ENCODE results near the gene ZFPM1. TPM values are rescaled to one million over a fixed set of nuclear protein-coding genes. Genes with fewer than 3 reads are reported as not detected.

The ZFPM1 gene
- total and polyA plus RNA-seq, 2 of the 8 experiments (the other 6 are each of a cell fraction or from before 2014, with no cell fraction given): 0.74 to 4.8 TPM

- Histone ChIP-seq H2AFZ (ENCODE audit: low read length) (no peak overlapping the region), H3K36me3 (ENCODE audit: control insufficient read depth in 2 of 4, insufficient read depth in 4 of 4, low read length in 3 of 4) (no peaks in the 10 kb centered on the region), H3K23ac (ENCODE audit: insufficient read length) (no peak overlapping the region), H3K4me3 (ENCODE audit: extremely low read depth in 1 of 4, insufficient read depth in 2 of 4, low read depth in 3 of 4, low read length in 4 of 4) (no peak overlapping the region), H3K27me3 (replicated peaks in 1 of 4; ENCODE audit: control insufficient read depth in 3 of 4, extremely low read depth in 1 of 4, insufficient read depth in 3 of 4, low read length in 3 of 4) (no peaks in the 10 kb centered on the region), H4K91ac (replicated peaks; ENCODE audit: insufficient read length, low read length) (no peak overlapping the region), H4K20me1 (replicated peaks in 1 of 2; ENCODE audit: control insufficient read depth in 1 of 2, insufficient read depth in 2 of 2, low read length in 2 of 2) (peaks cover 0 to 4% of the 10 kb centered on the region in 2 experiments), H3K4me2 (ENCODE audit: insufficient read depth in 1 of 2, low read depth in 2 of 2, low read length in 2 of 2) (no peak overlapping the region), H2BK15ac (ENCODE audit: low read length) (no peak overlapping the region), H2BK5ac (ENCODE audit: low read depth, low read length) (no peak overlapping the region), H2BK12ac (ENCODE audit: low read depth, low read length) (no peak overlapping the region), H3K18ac (ENCODE audit: extremely low read depth, low read length) (no peak overlapping the region), H2BK120ac (replicated peaks; ENCODE audit: low read depth, low read length) (no peak overlapping the region), H2AK5ac (ENCODE audit: low read depth, low read length) (no peak overlapping the region), H2BK20ac (ENCODE audit: low read length) (no peak overlapping the region), H4K8ac (ENCODE audit: extremely low read depth, insufficient read depth, low read length) (no peak overlapping the region), H3K79me2 (ENCODE audit: control insufficient read depth in 1 of 2, insufficient read depth in 2 of 2, low read length in 2 of 2) (no peaks in the 10 kb centered on the region), H4K5ac (ENCODE audit: insufficient read length, low read depth, low read length) (no peak overlapping the region), H3K79me1 (ENCODE audit: low read depth, low read length) (no peaks in the 10 kb centered on the region), H3K56ac (replicated peaks; ENCODE audit: insufficient read length, low read depth, low read length) (no peak overlapping the region), H3K27ac (ENCODE audit: low read depth, low read length) (no peak overlapping the region), H3K9ac (replicated peaks in 1 of 4; ENCODE audit: extremely low read depth in 1 of 4, low read depth in 3 of 4, low read length in 3 of 4) (no peak overlapping the region), H3K14ac (ENCODE audit: insufficient read length) (no peak overlapping the region), H3K4ac (replicated peaks; ENCODE audit: insufficient read length, low read depth, low read length) (no peak overlapping the region), H3K4me1 (replicated peaks in 1 of 4; ENCODE audit: control insufficient read depth in 3 of 4, insufficient read depth in 4 of 4, low read length in 3 of 4) (no peaks in the 10 kb centered on the region; a peak in 1 of 7 replicates), H3K23me2 (ENCODE audit: low read depth, low read length) (no peaks in the 10 kb centered on the region), H3K9me3 (ENCODE audit: insufficient read depth in 2 of 2, low read depth in 1 of 2, low read length in 1 of 2) (no peaks in the 10 kb centered on the region)
- FAIRE-seq: no peak
- TF ChIP-seq SAP30 (IDR thresholded peaks at IDR 0.05; ENCODE audit: insufficient read depth, insufficient replicate concordance, low read length) (no peak), CBX5 (IDR thresholded peaks at IDR 0.05; ENCODE audit: low read depth, low read length) (no peak), KDM5A (IDR thresholded peaks at IDR 0.05; ENCODE audit: low read length) (no peak), EP300 (IDR thresholded peaks at IDR 0.05; ENCODE audit: borderline replicate concordance in 1 of 2, low read depth in 2 of 2, low read length in 2 of 2) (no peak), RNF2 (IDR thresholded peaks at IDR 0.05; ENCODE audit: borderline replicate concordance, low read depth, low read length, missing control alignments, poor library complexity, severe bottlenecking) (no peak)
- ChIA-PET CTCF (ENCODE audit: partially characterized antibody) (interaction anchor here (1.0 kb wide), 1 partner anchor 60 kb away, joined by 3 read pairs; no protein-coding TSS in a partner anchor), POLR2A (ENCODE audit: partially characterized antibody) (interaction anchor here (1.2 kb wide), 1 partner anchor 13 kb away, joined by 3 read pairs; no protein-coding TSS in a partner anchor)
- 91% methylated on average over 9 of the region's 23 CpGs; no CpG with 5 or more reads in 1 of the 2 experiments for WGBS, 2 experiments (ENCODE audit: extremely low coverage in 1 of 2, insufficient coverage in 1 of 2, insufficient read length in 1 of 2, insufficient replicate concordance in 2 of 2, low coverage in 1 of 2, low lambda C conversion rate in 2 of 2, missing lambda C conversion rate in 1 of 2)
- no peak for DNase-seq (ENCODE audit: low read depth in 1 of 2, low spot score in 2 of 2)
Measured at GRCh38 chr16:88499836-88500251, 46.8 kb downstream of the ZFPM1 start.
